ENCODE data around the gene CUL3.

CUL3 gene

DNA sequence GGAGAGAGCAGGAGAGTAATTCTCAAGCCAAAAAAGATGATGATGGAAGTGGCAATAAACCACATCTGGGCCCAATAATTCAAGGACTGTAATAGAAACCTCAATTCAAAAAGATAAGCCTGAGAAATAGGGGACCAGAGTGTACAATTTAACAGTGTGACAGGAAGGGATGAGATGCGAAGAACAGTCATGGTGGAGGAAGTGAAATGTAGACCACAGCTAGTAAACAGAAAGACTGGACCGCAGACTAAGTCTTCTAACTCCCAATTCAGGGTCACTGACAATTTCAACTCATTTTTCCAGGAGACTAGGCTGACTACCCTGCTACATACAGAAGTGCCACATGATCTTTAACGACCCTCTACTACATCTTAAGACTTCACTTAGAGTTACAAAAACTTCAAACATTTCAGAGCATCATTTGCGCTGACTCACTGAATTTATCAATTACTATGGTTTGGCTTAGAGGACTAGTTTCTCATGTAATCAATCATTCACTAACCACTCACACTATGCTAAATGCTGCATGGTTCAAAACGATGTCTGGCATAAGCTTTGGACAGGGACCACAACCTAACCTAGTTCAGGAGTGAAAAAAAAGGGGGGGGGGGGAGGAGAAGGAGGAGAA lies 9.0 kb downstream of the CUL3 start:
- peaks cover 100% of the 10 kb centered on the region for H3K79me2 ChIP-seq (ENCODE audit: insufficient read depth, low read length)
- H3K9ac ChIP-seq (ENCODE audit: low read length): peak overlapping the region; percentile 4; the same call in 1 of the 2 replicates
- no peaks in the 10 kb centered on the region for H3K27me3 ChIP-seq (ENCODE audit: insufficient read depth, low read length)
- peaks cover 6% of the 10 kb centered on the region for H4K20me1 ChIP-seq (ENCODE audit: insufficient read depth, low read length)
- H3F3A ChIP-seq (ENCODE audit: insufficient read depth, low read length): no peaks in the 10 kb centered on the region
- TF ChIP-seq EZH2 (IDR thresholded peaks at IDR 0.05; ENCODE audit: borderline replicate concordance, low read length): no peak
- TF ChIP-seq CTCF (IDR thresholded peaks at IDR 0.05; ENCODE audit: low read length): no peak
- peak overlapping the region; percentile 58 for H3K4me2 ChIP-seq (ENCODE audit: low read length)
- no peaks in the 10 kb centered on the region for H3K9me3 ChIP-seq (ENCODE audit: low read length)
- H3K9me2 ChIP-seq (ENCODE audit: low read depth, low read length): no peaks in the 10 kb centered on the region
- H3K4me1 ChIP-seq (ENCODE audit: insufficient read depth, low read length, severe bottlenecking): peaks cover 99% of the 10 kb centered on the region
- H3K36me3 ChIP-seq (ENCODE audit: insufficient read depth, low read length): peaks cover 35% of the 10 kb centered on the region
- H3K27ac ChIP-seq (ENCODE audit: low read depth, low read length, poor library complexity, severe bottlenecking): peak overlapping the region; percentile 63
- H3K4me3 ChIP-seq (ENCODE audit: low read depth, low read length, poor library complexity, severe bottlenecking): peak overlapping the region; percentile 15
- no peak overlapping the region for H2AFZ ChIP-seq (ENCODE audit: low read length)

DNA sequence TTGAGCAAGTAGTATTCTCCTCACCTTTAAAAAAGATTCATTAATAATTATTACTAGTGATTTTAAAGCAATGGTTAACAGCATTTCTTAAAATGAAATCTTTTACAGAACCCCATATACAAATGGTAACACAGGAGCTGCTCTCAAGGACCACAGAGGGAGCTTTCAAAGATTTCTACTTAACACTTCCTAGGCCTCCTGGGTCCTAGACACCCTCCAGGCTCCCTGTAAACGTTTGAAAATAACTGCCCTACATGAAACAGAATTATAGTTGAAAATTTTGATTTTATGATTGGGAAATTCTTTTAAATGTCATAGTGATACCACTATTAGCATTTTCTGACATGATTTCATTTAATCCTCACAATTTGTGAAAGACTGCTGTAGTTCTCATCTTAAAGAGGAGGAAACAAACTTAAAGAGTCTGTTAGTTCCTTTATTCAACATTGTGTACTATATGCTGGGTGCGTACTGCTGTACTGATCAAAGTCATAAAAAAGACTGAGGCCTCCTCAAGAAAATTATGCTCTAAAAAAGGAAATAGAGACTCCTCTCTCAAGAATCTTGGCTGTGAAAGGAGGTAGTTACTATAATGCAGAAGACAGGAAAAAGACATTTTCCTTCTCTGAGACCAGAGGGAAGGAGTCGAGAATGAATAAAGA lies 10.6 kb downstream of the CUL3 start:
- no peaks in the 10 kb centered on the region for H3F3A ChIP-seq (ENCODE audit: insufficient read depth, low read length)
- H3K9me2 ChIP-seq (ENCODE audit: low read depth, low read length): no peaks in the 10 kb centered on the region
- no peak for TF ChIP-seq EZH2 (IDR thresholded peaks at IDR 0.05; ENCODE audit: borderline replicate concordance, low read length)
- TF ChIP-seq CTCF (IDR thresholded peaks at IDR 0.05; ENCODE audit: low read length): no peak
- peaks cover 30% of the 10 kb centered on the region for H3K36me3 ChIP-seq (ENCODE audit: insufficient read depth, low read length)
- peaks cover 6% of the 10 kb centered on the region for H4K20me1 ChIP-seq (ENCODE audit: insufficient read depth, low read length)
- H3K9me3 ChIP-seq (ENCODE audit: low read length): no peaks in the 10 kb centered on the region
- peak overlapping the region; percentile 15 for H3K4me3 ChIP-seq (ENCODE audit: low read depth, low read length, poor library complexity, severe bottlenecking)
- H3K27ac ChIP-seq (ENCODE audit: low read depth, low read length, poor library complexity, severe bottlenecking): peak overlapping the region; percentile 63
- peak overlapping the region; percentile 58 for H3K4me2 ChIP-seq (ENCODE audit: low read length)
- H3K79me2 ChIP-seq (ENCODE audit: insufficient read depth, low read length): peaks cover 100% of the 10 kb centered on the region
- H3K4me1 ChIP-seq (ENCODE audit: insufficient read depth, low read length, severe bottlenecking): peaks cover 95% of the 10 kb centered on the region
- no peaks in the 10 kb centered on the region for H3K27me3 ChIP-seq (ENCODE audit: insufficient read depth, low read length)
- no peak overlapping the region for H2AFZ ChIP-seq (ENCODE audit: low read length)
- H3K9ac ChIP-seq (ENCODE audit: low read length): peak overlapping the region; percentile 24; the same call in 1 of the 2 replicates

DNA sequence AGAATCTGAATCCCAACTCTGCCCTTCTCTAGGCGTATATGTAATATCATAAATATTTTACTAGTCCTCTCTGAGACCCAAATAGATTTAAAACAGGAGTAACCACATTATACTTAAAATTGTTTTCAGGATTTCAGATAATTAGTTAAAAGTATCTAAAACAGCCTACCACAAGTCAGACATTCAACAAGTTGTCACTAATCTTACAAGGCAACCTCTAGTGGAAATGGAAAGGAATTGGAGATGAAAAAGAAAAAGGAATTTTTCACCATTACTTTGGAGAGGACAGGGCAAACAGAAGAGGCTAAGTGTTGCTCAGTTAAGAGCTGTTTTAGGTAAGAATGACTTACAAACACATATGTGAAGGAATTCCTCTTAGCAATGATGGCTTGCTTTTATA lies 11.4 kb downstream of the CUL3 start:
- Histone ChIP-seq H3K36me3 (ENCODE audit: insufficient read depth, low read length) (peaks cover 36% of the 10 kb centered on the region), H3K27me3 (ENCODE audit: insufficient read depth, low read length) (no peaks in the 10 kb centered on the region), H3K27ac (ENCODE audit: low read depth, low read length, poor library complexity, severe bottlenecking) (no peak overlapping the region), H3K9me3 (ENCODE audit: low read length) (no peaks in the 10 kb centered on the region), H3K4me2 (ENCODE audit: low read length) (peak overlapping the region; percentile 23; the same call in 1 of the 2 replicates), H3K79me2 (ENCODE audit: insufficient read depth, low read length) (peaks cover 100% of the 10 kb centered on the region), H3K4me1 (ENCODE audit: insufficient read depth, low read length, severe bottlenecking) (peaks cover 87% of the 10 kb centered on the region), H3K4me3 (ENCODE audit: low read depth, low read length, poor library complexity, severe bottlenecking) (no peak overlapping the region), H3F3A (ENCODE audit: insufficient read depth, low read length) (no peaks in the 10 kb centered on the region), H3K9me2 (ENCODE audit: low read depth, low read length) (no peaks in the 10 kb centered on the region), H2AFZ (ENCODE audit: low read length) (no peak overlapping the region), H4K20me1 (ENCODE audit: insufficient read depth, low read length) (peaks cover 6% of the 10 kb centered on the region), H3K9ac (ENCODE audit: low read length) (no peak overlapping the region)
- TF ChIP-seq EZH2 (IDR thresholded peaks at IDR 0.05; ENCODE audit: borderline replicate concordance, low read length) (no peak), CTCF (IDR thresholded peaks at IDR 0.05; ENCODE audit: low read length) (no peak)
